Fibroblast of skin of left quadriceps (primary cell): Measurements from ENCODE around the gene NPL.

Experiments
- DNase-seq, 2 experiments: peaks; one replicate each; pipeline ENCODE4 v3.0.0-alpha.2; 2013; ENCODE audit warnings: low read depth in 2 of 2

NPL gene

GRCh38 chr1:182789138-182790076, at the start of gene NPL:
Gene NPL, plus strand, starts transcription at chr1:182789773. Its CDS starts 4,599 bp downstream, at chr1:182794372.
- DNase-seq: peak; percentile 30 to 49

- no peak for DNase-seq
Observed at GRCh38 chr1:182740120-182740519, 49.5 kb upstream of the NPL start.

- DNase-seq: no peak
Observed at GRCh38 chr1:182742780-182743179, 46.8 kb upstream of the NPL start.

- peak; percentile 44 to 48 for DNase-seq
Observed at GRCh38 chr1:182752077-182752988, 37.2 kb upstream of the NPL start.

GRCh38 chr1:182754087-182754486, 35.5 kb upstream of the NPL start:
- DNase-seq: no peak

- DNase-seq: no peak
Observed at GRCh38 chr1:182754543-182755314, 34.8 kb upstream of the NPL start.

- no peak for DNase-seq
Observed at GRCh38 chr1:182755632-182756031, 33.9 kb upstream of the NPL start.

- DNase-seq: no peak
Observed at GRCh38 chr1:182756423-182756822, 33.1 kb upstream of the NPL start.

- DNase-seq: no peak
Observed at GRCh38 chr1:182761396-182762395, 27.9 kb upstream of the NPL start.

- DNase-seq: no peak
Observed at GRCh38 chr1:182762536-182762935, 27.0 kb upstream of the NPL start.

- DNase-seq: no peak
Observed at GRCh38 chr1:182764029-182764727, 25.4 kb upstream of the NPL start.

GRCh38 chr1:182765391-182765790, 24.2 kb upstream of the NPL start:
- no peak for DNase-seq

- DNase-seq: no peak
Observed at GRCh38 chr1:182766050-182766449, 23.5 kb upstream of the NPL start.

- no peak for DNase-seq
Observed at GRCh38 chr1:182766881-182767645, 22.5 kb upstream of the NPL start.

GRCh38 chr1:182768963-182769362, 20.6 kb upstream of the NPL start:
- DNase-seq: peak; percentile 24 to 28

GRCh38 chr1:182770232-182770631, 19.3 kb upstream of the NPL start:
- DNase-seq: no peak

GRCh38 chr1:182771187-182771984, 18.2 kb upstream of the NPL start:
- no peak for DNase-seq

GRCh38 chr1:182777386-182777785, 12.2 kb upstream of the NPL start:
- DNase-seq: no peak
